Lung (tissue), 12 donors: ENCODE data around the gene ASIC2. TPM values are rescaled to one million over a fixed set of nuclear protein-coding genes. Genes with fewer than 3 reads are reported as not detected.
"Not testable (repeated sequence)": the region's sequence is repeated elsewhere in the genome, so short reads cannot be mapped to it uniquely, and the experiment has no call there.

ENCODE experiments used
- ATAC-seq: fragments of 200-7000 bp; cut with Tn5 transposase; one replicate; pipeline ENCODE4 v1.9.1; 2020; ENCODE audit warnings: moderate number of reproducible peaks; ENCODE audit not compliant: insufficient read depth, low FRiP score
- DNase-seq, 3 donors: peaks; one replicate each; pipeline ENCODE4 v3.0.0-alpha.2; 2013 to 2017
- H3K27ac ChIP-seq, 2 donors: one replicate each; pipeline ENCODE4 v1.5.1; 2013; ENCODE audit warnings: mild to moderate bottlenecking in 2 of 2, moderate library complexity in 2 of 2, control low read depth in 1 of 2, inconsistent platforms in 1 of 2, low read depth in 1 of 2, low read length in 1 of 2
- H3K27me3 ChIP-seq, 3 donors: one replicate each; pipeline ENCODE4 v1.5.1; 2013; ENCODE audit warnings: low read length in 2 of 3; ENCODE audit not compliant: control insufficient read depth in 3 of 3, insufficient read depth in 3 of 3
- H3K36me3 ChIP-seq, 4 donors: one replicate each; pipeline ENCODE4 v1.5.1; 2013; ENCODE audit warnings: low read length in 4 of 4, mild to moderate bottlenecking in 1 of 4, moderate library complexity in 1 of 4; ENCODE audit not compliant: control insufficient read depth in 4 of 4, insufficient read depth in 4 of 4
- H3K4me1 ChIP-seq, 5 donors: one replicate each; pipeline ENCODE4 v1.5.1; 2013; ENCODE audit warnings: low read length in 5 of 5, mild to moderate bottlenecking in 2 of 5, moderate library complexity in 1 of 5; ENCODE audit not compliant: control insufficient read depth in 5 of 5, insufficient read depth in 5 of 5
- H3K4me3 ChIP-seq: one replicate; pipeline ENCODE4 v1.5.1; 2013; ENCODE audit warnings: mild to moderate bottlenecking, control low read depth, moderate library complexity
- H3K9ac ChIP-seq, 2 donors: one replicate each; pipeline ENCODE4 v1.5.1; 2013; ENCODE audit warnings: low read length in 2 of 2, control low read depth in 1 of 2; ENCODE audit not compliant: insufficient read depth in 1 of 2
- H3K9me3 ChIP-seq, 4 donors: one replicate each; pipeline ENCODE4 v1.5.1; 2013; ENCODE audit warnings: low read length in 3 of 4, mild to moderate bottlenecking in 1 of 4, moderate library complexity in 1 of 4; ENCODE audit not compliant: control insufficient read depth in 4 of 4, insufficient read depth in 3 of 4
- WGBS, 2 donors: extraction: QIAGEN DNeasy Blood & Tissue Kit; methylation state at CpG; one replicate each; pipeline ENCODE4 v1.1.7; 2013; 5-methylcytosine and 5-hydroxymethylcytosine counted together
- polyA plus RNA-seq, 2 donors: library from polyadenylated mRNA; stranded (reverse); fragments of 200-250 nt; gene quantifications; one replicate each; pipeline ENCODE4 v1.2.1, GENCODE V29; 2013
- total RNA-seq, 2 donors: library from RNA; depleted of rRNA in 1 of 2; stranded (reverse); fragments of >200 nt in 1 of 2; gene quantifications; one replicate each; pipeline ENCODE4 v1.2.1, GENCODE V29; 2014 to 2021
- TF ChIP-seq, protein P1 (sequence below): IDR thresholded peaks from 2 replicates; pipeline ENCODE4 v1.5.1; 2012; ENCODE audit warnings: mild to moderate bottlenecking; ENCODE audit errors: control extremely low read depth, extremely low read depth
- donor health status: control.
- donor health status: control.
- donor health status: Bipolar disorder and iron deficiency.
- donor health status: healthy.
- donor health status: DM: yes; HTN: yes; CAD: no.

ASIC2 gene
- total and polyA plus RNA-seq, 4 donors: 0.03 to 0.28 (median 0.14) TPM; not detected in 1

DNA sequence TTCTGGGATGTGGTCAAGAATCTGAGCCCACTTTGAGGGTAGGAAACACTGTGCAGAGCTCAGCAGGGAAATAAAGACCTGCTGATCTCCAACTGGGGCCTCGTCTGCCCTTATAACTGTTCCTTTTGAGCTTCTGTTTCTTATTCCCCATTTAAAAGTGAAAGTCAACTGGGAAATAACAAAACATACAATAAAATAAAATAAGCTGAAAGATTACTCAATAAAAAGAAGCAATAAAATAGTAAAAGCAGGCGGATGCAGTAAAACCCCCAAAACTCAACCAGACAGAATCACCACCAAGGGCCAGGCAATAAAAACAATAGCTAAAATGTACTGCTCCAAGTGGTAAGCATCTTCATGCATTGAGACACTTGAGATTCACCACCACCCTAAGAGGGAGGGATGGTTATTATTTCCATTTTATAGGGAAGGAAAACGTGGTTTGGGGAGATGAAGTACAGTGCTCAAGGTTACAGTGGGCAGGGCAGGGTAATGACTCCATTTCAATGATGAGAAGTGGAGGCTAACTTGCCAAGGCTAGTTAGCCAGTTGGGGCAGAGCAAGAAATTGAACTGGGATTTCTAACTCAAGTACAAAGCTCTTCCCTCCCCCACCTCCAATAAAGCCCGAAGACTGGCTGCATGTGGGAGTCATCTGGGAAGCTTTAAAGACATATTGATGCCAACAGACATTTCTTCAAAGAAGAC is 307.9 kb downstream of the ASIC2 start:
- Histone ChIP-seq H3K4me3 (no peak overlapping the region), H3K9me3 (peaks cover 0 to 18% (median 0%) of the 10 kb centered on the region in 4 donors), H3K27me3 (peaks cover 0 to 4% (median 3%) of the 10 kb centered on the region in 3 donors), H3K36me3 (no peaks in the 10 kb centered on the region), H3K9ac (no peak overlapping the region), H3K27ac (no peak overlapping the region), H3K4me1 (no peaks in the 10 kb centered on the region)
- WGBS, 2 donors: 84 to 85% methylated on average over 4 of the region's 4 CpGs
- ATAC-seq (no peak), DNase-seq (no peak)
- TF ChIP-seq, protein P1, sequence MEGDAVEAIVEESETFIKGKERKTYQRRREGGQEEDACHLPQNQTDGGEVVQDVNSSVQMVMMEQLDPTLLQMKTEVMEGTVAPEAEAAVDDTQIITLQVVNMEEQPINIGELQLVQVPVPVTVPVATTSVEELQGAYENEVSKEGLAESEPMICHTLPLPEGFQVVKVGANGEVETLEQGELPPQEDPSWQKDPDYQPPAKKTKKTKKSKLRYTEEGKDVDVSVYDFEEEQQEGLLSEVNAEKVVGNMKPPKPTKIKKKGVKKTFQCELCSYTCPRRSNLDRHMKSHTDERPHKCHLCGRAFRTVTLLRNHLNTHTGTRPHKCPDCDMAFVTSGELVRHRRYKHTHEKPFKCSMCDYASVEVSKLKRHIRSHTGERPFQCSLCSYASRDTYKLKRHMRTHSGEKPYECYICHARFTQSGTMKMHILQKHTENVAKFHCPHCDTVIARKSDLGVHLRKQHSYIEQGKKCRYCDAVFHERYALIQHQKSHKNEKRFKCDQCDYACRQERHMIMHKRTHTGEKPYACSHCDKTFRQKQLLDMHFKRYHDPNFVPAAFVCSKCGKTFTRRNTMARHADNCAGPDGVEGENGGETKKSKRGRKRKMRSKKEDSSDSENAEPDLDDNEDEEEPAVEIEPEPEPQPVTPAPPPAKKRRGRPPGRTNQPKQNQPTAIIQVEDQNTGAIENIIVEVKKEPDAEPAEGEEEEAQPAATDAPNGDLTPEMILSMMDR: no peak

DNA sequence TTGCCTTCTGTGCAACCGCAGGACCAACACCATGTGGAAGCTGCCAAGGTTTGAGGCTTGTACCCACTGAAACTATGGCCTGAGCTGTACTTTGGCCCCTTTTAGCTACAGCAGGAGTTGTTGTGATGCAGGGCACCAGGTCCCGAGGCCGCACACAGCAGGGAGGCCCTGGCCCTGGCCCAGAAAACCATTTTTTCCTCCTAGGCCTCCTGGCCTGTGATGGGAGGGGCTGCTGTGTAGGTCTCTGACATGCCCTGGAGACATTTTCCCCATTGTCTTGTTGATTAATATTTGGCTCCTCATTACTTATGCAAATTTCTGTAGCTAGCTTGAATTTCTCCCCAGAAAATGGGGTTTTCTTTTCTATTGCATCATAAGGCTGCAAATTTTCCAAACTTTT is 311.5 kb downstream of the ASIC2 start:
- DNase-seq, H3K27ac ChIP-seq, ATAC-seq, H3K9ac ChIP-seq, H3K27me3 ChIP-seq, H3K36me3 ChIP-seq, H3K4me1 ChIP-seq, H3K4me3 ChIP-seq: not testable (repeated sequence)
- H3K9me3 ChIP-seq: peaks cover 0 to 11% (median 0%) of the 10 kb centered on the region in 4 donors
- 71 to 93% methylated on average over 3 of the region's 3 CpGs for WGBS, 2 donors

DNA sequence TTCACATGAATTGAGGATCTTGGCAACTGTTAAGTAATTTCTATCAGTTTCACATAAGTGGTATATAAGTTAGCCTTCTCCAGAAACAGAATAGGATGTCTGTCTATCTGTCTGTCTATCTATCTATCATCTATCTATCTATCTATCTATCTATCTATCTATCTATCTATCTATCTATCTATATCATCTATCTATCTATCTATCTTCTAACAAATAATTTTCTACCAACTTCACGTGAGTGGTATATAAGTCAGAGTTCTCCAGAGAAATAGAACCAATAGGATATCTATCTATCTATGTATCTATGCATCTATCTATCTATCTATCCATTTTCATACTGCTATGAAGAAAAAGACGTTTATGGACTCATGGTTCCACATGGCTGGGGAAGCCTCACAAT is 312.9 kb downstream of the ASIC2 start:
- H3K36me3 ChIP-seq: no peaks in the 10 kb centered on the region
- peaks cover 0 to 4% (median 4%) of the 10 kb centered on the region in 3 donors for H3K27me3 ChIP-seq
- ATAC-seq: no peak
- no peak overlapping the region for H3K27ac ChIP-seq
- peaks cover 0 to 11% (median 0%) of the 10 kb centered on the region in 4 donors for H3K9me3 ChIP-seq
- H3K9ac ChIP-seq: no peak overlapping the region
- WGBS, 2 donors: 81 to 88% methylated on average over 2 of the region's 2 CpGs
- no peak overlapping the region for H3K4me3 ChIP-seq
- DNase-seq: no peak
- H3K4me1 ChIP-seq: no peaks in the 10 kb centered on the region
- TF ChIP-seq, protein P1: no peak

DNA sequence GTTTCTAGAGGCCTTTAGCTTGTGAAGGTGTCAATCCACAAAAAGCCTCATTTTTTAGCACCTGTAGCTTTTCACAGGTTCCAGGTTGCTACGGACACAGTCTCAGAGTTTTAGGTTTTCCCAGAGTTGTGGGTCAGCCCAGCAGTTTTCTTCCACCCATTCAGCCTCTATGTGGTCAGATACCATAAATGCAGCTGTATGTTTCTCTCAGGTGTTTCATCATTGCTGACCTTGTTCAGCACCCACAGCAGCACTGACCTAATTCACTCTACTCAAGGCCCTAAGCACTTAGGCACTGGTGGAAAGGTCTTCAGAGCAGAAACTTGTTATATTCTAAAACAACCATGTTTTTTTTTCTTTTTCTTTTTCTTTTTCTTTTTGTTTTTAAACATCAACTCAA is 316.5 kb downstream of the ASIC2 start:
- Histone ChIP-seq H3K4me3 (no peak overlapping the region), H3K27me3 (peaks cover 0 to 4% (median 0%) of the 10 kb centered on the region in 3 donors), H3K9me3 (peaks cover 0 to 6% (median 0%) of the 10 kb centered on the region in 4 donors), H3K27ac (no peak overlapping the region), H3K36me3 (no peaks in the 10 kb centered on the region), H3K9ac (no peak overlapping the region), H3K4me1 (no peaks in the 10 kb centered on the region)
- TF ChIP-seq, protein P1: no peak
- DNase-seq (no peak), ATAC-seq (no peak)
- 91 to 96% methylated on average over 1 of the region's 1 CpG for WGBS, 2 donors
